Measurements from ENCODE around the gene CELA1.

CELA1 gene

DNA sequence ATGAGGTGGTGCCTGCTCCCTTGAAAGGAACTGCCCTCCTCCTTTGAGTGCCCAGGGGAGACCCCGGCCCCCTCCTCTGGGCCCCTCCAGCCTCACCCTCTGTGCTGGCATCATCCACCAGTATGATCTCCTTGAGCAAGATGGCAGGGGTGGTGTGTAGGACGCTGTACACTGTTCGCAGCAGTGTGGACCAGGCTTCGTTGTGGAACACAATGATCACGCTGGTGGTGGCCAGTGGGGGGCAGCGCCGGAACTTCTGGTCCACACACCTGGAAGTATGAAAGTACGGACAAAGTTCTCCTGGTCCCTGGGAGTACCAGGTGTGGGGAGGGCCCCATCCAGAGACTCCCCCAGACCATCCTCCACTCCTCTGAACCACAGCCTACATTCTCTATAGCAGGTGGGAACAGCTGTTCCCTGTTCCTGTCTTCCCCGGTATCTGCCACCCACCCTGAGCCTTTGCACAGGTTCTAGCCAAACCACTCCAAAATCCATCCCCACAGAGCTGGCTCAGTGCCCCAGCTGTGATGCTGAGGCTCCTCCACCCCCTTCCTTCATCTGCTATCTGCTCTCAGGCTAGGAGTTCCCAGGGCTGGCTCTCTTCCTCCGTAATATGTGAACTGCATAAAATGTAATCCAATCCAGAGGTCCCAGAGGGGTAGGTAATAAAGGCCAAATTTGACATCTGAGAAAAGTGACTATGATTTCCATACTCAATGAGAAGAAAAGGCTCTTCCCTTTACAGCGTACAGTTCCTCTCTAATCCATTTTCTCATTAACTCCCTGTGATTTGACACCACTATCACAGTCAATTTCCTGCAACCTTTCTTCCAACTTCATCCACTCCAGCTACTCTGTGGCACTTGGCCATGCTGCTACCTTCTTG, 30.9 kb upstream of the CELA1 start:
- FAIRE-seq (no peak), DNase-seq (ENCODE audit: extremely low spot score, insufficient read length, low read depth) (no peak)

DNA sequence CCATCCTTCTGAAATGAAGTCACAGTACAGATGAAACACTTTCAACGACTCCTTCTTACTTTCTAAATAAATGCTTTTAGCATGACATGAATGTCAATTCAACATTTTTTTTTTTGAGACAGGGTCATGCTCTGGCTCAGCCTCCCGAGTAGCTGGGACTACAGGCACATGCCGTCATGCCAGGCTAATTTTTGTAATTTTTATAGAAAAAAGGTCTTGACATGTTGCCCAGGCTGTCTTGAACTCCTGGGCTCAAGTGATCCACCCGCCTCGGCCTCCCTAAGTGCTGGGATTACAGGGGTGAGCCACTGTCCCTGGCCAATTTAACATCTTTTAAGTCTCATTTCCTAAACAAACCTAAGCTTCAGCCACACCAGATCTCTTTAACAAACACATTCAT, 28.4 kb upstream of the CELA1 start:
- no peak for DNase-seq (ENCODE audit: extremely low spot score, insufficient read length, low read depth)
- no peak for FAIRE-seq

DNA sequence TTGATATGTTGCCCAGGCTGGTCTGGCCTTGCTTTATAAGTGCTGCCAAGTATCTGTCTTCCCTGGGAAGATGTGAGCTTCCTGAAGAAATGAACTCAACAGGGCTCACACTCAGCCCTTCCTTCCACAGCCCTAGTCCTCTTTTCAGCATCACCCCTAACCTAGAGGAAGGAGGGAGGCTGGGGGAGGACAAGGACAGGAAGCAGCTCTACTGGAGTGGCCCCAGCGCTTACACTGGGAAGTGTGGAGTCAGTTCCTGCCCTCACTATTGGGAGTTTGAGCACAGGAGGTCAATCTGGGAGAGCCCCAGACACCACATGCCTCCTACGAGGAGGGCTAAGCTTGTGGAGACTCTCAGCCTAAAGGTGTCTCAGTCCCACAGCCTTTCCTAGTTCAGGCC, 27.9 kb upstream of the CELA1 start:
- DNase-seq (ENCODE audit: extremely low spot score, insufficient read length, low read depth), result no peak
- no peak for FAIRE-seq

DNA sequence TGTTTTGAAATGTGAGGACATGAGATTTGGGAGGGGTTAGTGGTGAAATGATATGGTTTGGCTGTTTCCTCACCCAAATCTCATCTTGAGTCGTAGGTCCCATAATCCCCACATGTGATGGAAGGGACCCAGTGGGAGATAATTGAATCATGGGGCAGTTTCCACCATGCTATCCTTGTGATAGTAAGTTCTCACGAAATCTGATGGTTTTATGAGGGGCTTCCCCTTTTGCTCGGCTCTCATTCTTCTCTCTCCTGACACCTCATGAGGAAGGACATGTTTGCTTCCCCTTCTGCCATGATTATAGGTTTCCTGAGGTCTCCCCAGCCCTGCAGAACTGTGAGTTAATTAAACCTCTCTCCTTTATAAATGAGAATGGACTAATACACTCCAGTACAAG, 26.7 kb upstream of the CELA1 start:
- FAIRE-seq, result no peak
- no peak for DNase-seq (ENCODE audit: extremely low spot score, insufficient read length, low read depth)

DNA sequence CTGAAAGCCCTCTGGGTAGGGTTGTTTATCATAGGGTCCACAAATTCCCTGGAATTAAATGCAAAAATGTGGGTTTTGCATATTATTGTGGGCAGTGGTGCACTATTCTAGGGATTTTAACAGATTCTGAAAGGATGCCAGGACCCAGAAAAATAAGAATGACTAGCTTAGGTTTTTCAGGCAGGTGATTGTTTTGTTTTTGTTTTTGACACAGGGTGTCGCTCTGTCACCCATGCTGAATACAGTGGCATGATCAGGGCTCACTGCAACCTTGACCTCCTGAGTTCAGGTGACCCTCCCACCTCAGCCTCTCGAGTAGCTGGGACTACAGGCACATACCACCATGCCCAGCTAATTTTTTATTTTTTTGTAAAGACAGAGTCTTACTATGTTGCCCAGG, 25.5 kb upstream of the CELA1 start:
- FAIRE-seq (no peak), DNase-seq (ENCODE audit: extremely low spot score, insufficient read length, low read depth) (no peak)

DNA sequence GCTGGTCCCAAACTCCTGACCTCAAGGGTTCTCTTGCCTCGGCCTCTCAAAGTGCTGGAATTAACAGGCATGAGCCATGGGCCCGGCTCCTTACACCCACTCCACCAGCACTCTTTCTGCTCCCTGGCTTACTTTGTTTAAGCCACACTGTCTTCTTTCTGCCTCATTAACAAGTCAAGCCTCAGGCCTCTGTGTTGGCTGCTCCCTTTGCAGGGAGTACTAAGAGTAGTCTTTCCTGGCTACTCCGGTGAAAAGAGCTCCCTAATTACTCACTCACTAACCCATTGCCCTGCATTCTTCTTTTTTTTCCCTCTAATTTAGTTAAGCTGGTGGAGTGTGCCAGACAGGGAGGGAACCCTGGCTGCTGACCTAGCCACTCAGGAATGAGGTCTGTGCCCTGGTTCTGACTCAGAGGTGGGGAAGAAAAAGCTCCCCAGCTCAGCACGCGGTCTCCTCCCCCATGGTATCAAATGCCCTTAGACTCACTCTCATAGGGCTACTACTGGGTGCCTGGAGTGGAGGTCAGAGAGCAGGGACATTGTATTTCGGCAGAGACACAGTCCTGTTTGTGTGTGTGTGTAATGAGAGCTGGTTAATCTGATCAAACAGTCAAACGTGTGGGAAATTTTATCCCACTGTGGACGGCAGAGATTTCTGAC, 24.9 kb upstream of the CELA1 start:
- FAIRE-seq (no peak), DNase-seq (ENCODE audit: extremely low spot score, insufficient read length, low read depth) (no peak)

DNA sequence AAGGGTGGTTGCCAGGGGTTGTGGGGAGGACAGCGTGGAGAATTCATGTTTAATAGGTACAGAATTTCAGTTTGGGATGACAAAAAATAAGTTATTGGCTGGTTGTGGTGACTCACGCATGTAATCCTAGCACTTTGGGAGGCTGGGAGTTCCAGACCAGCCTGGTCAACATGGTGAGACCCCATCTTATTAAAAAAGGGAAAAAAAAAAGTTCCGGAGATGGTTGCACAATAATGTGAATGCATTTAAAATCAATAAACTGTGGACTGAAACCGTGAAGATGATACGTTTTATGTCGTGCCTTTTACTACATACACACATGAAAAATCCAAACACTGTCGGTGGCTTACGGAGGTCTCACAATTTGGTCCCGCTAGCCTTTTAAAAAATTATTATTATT, 24.2 kb upstream of the CELA1 start:
- FAIRE-seq, result no peak
- DNase-seq (ENCODE audit: extremely low spot score, insufficient read length, low read depth), result no peak

DNA sequence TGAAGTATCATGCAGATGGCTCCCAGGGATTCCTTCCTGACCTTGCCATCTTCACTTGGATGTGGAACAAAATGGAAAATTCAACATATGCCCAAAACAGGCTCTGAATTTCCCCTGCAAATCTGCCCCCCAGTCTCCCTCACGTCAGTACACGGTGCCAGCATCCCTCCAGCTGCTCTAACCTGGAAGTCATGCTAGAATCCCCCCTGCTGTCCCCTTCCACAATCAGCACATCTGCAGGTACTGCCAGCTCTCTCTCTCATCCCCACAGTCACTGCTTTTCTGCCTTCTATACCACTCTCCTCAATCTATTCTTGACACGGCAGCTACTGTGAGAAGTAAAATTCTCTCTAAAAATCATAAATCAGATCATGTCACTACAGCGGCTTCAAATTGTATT, 23.1 kb upstream of the CELA1 start:
- FAIRE-seq (no peak), DNase-seq (ENCODE audit: extremely low spot score, insufficient read length, low read depth) (no peak)

DNA sequence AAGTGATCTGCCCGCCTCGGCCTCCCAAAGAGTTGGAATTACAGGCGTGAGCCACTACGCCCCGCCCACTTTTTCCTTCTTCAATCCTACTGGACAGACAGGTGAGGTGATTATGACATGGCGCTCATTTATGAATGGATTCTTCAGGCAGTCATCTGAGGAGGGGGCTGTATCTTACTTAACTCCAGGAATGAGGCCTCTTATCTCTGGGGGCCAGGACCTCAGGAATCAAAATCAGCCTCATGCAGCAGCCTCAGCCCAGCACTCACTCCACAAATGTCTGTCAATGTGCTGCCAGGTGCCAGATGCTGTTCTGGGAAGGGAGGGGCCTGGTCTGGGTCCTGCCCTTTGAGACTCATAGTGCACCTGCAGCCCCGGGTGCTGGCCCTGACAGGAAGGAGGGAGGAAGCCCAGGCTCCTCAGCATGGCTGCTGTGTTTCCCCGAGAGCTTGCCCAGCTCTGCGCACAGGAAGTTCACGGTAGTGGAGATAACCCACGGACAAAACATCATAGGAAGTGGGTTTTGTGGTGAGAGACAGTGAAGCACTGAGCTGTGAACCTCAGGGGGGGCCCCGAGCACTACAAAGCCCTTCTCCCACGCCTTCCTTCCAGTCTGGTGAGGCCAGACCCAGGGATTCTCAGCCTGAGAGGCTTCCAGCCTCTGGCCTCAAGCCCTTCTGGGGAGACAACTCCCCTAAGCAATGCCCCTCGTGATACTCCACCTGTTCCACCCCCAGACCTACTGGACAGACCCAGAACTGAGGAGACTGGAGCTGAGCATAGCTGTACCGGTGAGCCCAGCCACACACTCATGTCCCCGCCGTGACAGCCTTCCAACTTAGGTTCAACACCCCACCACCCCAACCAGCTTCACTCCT, 22.4 kb upstream of the CELA1 start:
- peak; percentile 98 for DNase-seq (ENCODE audit: extremely low spot score, insufficient read length, low read depth)
- peak; percentile 99 for FAIRE-seq

DNA sequence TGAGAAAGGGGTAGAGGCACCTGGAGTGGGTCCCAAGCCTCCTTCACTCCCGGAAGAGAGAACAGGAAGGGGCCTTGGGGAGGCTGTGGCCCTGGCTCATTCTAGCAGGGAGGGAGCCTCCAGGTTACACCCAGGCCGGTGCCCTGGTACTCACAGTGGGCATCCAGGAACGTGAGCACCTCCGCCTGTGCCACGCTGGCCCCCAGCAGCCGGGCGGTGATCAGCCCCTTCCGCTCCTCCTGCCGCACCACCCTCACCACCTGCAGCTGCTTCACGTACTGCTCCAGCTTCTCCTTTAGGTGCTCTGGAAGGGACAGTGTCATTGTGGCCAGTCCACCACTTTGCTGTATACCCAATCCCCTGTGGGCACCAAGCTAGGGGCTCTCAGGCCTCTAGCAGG, 18.8 kb upstream of the CELA1 start:
- no peak for FAIRE-seq
- DNase-seq (ENCODE audit: extremely low spot score, insufficient read length, low read depth), result no peak

DNA sequence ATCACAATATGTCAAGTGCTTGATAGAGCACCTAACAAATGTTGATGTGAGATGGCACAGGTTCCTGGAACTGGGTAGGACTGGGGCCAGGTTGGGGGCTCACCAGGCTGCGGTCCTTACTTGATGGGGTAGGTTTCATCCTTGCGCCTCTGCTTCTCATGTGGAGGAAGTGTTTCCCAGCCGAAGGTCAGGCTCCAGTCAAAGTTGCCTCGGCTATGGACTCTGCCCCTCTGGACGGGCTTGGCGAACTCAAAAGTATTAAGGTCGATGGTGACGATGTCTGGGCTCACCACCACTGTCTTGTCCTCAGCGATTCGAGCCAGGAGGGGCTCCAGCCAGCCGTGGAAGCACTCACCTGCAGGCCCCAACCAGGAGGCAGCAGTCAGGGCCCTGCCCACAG, 17.5 kb upstream of the CELA1 start:
- DNase-seq (ENCODE audit: extremely low spot score, insufficient read length, low read depth) (no peak), FAIRE-seq (no peak)

DNA sequence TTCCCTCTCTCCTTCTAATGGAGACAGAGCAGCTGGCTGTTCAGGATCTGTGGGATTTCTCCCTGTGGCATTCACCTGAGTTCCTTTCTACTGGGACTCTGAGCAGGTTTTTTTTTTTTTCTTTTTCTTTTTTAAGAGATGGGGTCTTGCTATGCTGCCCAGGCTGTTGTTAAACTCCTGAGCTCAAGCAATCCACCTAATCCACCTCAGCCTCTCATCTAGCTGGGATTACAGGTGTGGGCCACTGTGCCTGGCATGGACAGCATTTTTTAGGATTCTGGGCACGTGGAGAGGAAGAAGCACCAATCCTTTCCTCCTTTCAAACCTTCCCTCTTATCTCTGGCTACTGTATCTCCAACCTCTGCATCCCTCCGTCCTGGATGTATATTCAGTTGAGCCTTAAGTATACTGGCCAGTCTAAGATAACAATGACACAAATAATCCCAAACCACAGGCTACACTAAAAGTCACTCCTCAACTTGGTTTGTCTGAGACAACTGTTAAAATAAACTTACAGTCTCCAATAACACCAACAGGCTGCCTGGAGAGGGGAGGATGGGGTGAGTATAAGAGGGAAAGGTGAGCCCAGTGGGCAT, 16.4 kb upstream of the CELA1 start:
- FAIRE-seq (no peak), DNase-seq (ENCODE audit: extremely low spot score, insufficient read length, low read depth) (no peak)

DNA sequence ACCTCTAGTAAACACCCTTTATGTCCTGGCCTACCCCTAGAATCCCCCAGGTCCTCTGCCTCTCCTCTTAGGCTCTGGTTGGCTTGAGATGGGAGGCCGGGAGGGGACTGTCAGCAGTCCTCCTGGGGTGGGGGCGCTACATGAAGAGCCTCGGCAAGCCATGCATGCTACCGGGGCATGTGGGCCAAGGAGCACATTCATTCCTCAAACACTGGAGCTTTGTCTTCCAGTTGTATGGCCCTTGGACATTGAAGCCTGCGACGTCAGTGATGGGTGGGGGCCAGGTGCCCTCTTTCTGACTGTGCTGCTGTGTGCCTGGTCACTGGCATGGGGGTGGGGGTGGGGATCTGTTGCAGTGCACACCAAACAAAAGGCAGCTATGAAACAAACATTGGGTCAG, 15.8 kb upstream of the CELA1 start:
- FAIRE-seq (no peak), DNase-seq (ENCODE audit: extremely low spot score, insufficient read length, low read depth) (no peak)

DNA sequence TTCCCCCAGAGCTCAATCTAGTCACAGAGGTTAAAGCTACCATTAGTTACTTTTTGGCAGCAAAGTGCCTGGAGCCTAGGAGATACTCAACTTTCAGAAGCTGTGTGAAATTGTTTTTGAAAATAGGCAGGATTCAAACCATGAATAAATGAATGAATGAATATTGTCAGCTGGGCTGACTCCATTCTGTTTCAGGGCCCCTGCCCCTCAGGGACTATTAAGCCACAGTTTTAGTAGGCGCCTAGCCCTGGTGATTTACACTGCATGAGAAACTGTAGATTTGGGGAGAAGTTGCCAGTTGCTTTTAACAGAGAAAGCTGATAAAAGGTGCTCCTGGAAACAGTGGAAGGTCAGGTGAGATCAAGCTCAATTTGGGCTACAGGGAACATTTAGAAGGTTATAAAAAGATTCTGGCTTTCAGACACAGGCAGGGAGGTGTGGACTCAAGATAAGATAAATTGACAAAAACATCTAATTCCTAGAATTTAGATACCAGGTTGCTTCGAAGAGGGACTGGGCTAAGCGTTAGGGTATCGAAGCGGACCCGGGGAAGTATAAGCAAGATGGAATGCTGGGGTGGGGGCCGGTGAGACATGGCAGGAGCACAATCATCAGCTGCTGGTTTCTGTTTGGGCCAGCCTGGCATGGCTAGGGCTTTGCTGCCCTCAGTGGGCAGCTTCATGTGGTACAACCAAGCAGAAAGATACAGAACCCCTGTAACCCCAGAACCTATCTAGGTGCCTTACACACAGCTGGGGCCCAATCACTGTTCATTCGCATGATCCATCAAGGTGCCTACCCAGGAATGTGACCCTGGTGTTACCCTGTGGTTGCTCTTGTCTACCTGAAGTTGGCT, 14.9 kb upstream of the CELA1 start:
- DNase-seq (ENCODE audit: extremely low spot score, insufficient read length, low read depth) (no peak), FAIRE-seq (no peak)

DNA sequence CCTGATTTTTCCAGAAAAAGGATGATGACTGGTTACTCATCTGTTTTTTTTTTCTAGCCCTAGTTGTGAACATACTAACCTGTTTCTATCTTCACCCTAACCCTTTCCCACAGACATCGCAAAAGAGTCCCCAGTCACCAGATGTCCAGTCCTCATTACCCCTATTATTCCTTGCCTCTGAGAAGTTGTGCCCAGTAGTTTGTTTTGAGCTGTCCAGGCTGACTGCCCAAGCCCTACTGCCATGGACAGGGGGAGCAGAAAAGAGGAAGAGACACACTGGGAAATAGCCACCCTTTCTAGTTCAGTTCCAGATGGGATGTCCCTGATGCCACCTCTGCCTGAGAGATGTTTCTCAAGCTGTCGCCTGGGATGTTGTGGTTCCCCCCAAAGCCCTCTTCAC, 13.8 kb upstream of the CELA1 start:
- FAIRE-seq, result no peak
- no peak for DNase-seq (ENCODE audit: extremely low spot score, insufficient read length, low read depth)

DNA sequence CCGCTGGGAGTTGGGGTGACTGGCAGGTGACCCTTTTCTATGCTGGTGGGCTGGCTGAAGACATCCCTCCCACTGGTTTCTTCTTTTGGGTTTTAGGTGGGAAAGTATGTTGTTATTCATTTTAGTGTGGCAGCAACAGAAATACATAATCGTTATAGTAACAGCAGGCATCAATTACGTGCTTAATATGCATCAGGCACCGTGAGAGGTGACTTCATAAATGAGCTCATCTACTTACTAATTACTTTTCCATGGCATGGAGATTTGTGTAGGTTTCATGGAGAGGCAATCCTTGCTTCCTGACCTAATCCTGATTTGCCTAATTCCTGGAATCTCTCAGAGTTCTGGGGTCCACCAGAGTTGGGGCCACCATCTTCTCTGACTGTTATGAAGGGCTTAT, 13.4 kb upstream of the CELA1 start:
- FAIRE-seq (no peak), DNase-seq (ENCODE audit: extremely low spot score, insufficient read length, low read depth) (no peak)

DNA sequence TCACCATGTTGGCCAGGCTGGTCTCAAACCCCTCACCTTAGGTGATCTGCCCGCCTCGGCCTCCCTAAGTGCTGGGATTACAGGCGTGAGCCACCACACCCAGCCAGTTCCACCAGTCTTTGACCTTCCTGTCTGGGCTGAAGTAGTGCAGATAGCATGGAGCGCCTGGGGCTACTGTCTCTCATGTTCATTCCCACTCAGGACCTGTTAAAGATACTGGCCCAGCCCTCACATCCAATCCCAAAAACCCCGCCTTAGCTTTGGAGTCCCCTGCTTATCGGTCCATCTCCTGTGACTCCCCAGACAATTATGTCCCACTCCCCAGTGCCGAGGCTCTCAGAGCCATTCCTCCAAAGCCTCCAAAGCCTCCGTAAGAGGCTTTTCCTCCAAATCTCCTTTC, 12.0 kb upstream of the CELA1 start:
- FAIRE-seq, result no peak
- no peak for DNase-seq (ENCODE audit: extremely low spot score, insufficient read length, low read depth)

DNA sequence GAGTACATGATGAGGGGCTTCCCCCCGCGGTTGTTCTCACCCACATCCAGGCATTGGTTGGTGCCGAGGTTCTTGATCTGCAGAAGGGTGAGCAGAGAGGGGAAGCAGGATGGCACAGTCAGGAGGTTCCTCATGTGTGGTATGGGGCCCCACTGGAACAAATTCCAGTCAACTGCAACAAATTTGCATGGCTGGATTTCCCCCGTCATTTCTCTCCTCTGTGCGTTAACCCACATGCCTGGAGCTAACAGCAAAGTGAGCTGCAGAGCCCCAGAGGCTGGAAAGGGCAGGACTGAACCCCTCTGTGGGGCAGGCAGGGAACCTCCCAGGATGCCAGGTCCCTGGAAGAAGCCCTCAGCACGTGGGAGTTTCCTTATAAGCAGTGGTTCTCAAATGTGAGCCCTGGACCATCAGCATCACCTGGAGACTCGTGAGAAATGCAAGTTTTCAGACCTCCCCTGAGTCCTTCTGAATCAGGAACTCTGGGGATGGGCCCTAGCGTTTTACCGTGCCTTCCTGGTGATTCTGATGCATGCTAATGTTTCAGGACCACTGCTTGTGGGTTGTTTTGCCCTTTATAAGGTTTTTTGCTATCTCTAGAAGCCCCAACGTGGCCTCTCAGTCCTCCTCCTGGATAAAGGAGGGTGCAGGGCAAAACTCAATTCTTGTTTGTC, 11.0 kb upstream of the CELA1 start:
- DNase-seq (ENCODE audit: extremely low spot score, insufficient read length, low read depth), result no peak
- FAIRE-seq, result peak; percentile 68

DNA sequence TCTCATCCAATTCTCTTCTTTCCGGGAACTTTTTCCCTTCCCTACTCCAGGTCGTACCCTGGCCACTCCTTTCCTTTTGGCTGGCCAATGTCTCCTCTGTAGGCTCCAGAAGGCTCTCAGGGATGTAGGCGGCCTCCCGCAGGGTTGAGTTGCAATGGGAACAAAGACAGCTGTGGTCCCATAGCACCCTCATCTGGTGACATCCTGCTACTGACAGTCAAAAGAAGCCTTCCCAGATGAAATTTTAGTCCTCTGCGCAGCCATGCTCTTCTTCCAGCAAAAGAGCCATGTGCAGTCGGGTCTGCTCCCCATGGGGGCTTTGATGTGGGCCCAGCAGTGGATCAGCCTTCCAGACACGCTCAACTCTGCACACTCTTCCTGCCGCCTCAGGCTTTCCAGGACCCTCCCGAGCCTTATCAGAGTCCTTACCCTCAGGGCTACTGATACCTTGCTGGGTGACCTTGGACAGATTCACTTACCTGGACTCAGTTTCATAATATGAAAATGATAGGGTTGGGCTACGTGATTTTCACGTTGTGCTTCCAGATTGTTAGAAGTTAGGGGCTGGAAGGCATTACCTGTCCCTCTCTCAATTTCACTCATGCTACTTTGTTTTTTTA, 5.5 kb upstream of the CELA1 start:
- FAIRE-seq, result no peak

More for the DNA sequence above, 5.5 kb upstream of the CELA1 start:
- DNase-seq (ENCODE audit: extremely low spot score, insufficient read length, low read depth), result no peak

Measured in GM18507 (cell line).